NCI-H748 (cell line): ENCODE results near the gene NDUFB6.
A peak's percentile ranks its signal among the peaks of the same experiment; 100 is the strongest.
"Not testable (repeated sequence)": the region's sequence is repeated elsewhere in the genome, so short reads cannot be mapped to it uniquely, and the experiment has no call there.

Experiments
- DNase-seq: peaks from one replicate; lab custom pipeline; 2025; ENCODE audit not compliant: unreplicated experiment; lab: John Stamatoyannopoulos, UW

NDUFB6 gene

DNA sequence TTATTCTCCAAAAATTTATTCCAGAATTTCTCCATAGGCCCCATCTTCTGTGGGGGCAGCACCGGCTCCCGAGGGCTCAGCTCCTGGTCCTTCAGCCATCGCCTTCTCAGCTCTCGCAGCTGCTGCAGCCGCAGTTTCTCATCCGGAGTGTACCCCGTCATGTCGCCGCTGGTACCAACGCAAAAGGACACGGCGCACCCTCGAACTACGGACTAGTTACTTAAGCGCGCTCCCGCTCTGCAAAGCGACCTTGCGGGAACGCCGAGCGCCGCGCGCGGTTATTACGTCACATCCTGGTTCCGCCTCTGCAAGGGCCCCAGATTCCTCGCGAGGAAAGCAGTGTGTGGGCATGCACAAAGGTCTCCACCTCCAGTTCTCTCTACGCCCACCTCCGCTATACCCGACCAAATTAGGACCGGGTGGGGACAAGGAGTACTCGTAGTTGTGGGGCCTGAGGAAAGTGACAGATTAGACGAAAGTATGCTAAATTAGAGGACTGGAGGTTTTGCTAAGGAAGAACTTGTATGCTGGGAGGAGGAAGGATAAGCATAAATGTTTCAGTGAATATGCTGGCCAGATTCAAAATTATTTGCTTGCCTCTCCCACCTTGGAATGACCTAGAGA, at the start of gene NDUFB6:
Gene NDUFB6, minus strand, starts transcription at position 260 of the 624 bp plus-strand sequence. Its CDS starts 99 bp downstream, at position 161.
- DNase-seq = peak; percentile 96

GRCh38 chr9:32618261-32618660, 45.3 kb upstream of the NDUFB6 start:
- no peak for DNase-seq

- DNase-seq = no peak
Measured at GRCh38 chr9:32606811-32607210, 33.9 kb upstream of the NDUFB6 start.

DNA sequence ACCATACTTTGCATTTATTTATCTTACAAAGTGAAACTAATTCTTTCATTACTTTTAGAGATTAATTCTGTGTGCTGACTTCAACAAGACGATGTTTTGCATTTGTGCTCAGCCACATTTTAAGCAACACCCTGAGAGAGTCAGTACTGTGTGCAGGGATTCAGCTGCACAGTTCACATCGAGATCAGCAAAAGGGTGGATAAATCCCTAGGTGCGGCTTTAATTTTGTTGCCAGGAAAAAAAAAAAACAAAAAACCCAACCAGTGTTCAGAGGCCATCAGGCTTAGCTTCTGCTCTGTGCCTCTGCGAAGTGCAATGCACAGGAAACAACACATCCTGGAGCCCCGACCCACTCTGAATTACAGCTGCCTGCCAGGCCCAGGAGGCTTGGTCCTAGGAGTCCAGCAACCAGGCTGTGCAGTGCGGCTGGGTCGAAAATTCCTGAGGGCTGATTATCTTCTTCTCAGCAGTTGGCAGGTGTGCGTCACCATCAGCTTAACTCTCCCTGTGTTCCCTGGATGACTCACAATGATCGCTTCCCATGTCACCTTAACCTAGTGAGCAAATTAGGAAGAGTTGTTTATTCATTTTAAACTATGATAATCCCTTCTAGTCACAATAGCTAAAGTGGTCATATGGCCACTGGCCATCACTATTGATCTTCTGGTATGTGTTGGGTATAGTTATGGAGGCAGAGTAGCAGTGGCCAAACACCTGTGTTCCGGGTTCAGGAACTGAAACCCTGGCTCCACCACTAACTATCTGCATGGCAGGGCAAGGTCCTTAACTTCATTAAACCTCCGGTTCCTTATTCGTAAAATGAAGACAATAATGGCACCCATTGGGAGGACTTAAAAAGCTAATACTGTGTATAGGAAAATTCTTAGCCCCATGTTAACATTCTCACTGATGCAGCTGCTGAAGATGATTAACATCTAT, 31.2 kb upstream of the NDUFB6 start:
- DNase-seq = no peak

- DNase-seq = not testable (repeated sequence)
Measured at GRCh38 chr9:32599021-32599420, 26.1 kb upstream of the NDUFB6 start.

GRCh38 chr9:32596936-32597335, 24.0 kb upstream of the NDUFB6 start:
- no peak for DNase-seq

DNA sequence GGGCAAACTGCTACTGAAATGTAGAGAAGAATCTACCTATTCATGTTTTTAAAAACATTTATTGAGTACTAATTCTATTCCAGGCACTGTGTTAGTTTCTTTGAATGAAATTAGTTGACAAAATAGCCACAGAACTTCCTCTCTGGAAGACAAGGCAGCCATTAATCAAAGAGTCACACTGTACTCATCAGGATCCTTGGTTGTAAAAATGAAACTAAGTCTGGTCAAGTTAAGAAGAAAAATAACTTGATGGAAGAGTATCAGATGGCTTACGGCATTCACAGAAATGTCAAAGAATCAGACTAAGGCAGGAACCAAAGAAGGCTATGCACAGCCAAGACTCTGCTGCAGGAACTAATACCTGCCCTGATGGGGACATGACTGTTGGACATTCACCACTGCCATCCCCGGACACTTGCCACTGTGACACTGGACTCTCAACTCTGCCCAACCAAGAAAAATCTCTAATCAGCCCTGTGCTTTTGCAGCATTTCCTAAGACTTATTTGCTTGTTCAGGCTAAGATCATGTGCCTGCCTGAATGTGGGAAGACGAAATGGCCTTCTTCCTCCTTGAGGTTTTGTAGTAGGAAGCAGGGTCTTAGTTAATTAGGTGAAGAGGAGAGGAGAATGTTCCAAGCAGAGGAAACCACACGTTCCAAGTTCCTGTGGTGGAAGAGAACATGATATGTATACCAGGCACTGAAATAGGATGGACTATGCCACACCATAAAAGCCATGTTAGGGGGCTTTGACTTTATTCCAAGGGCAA, 23.3 kb upstream of the NDUFB6 start:
- no peak for DNase-seq

- no peak for DNase-seq
Measured at GRCh38 chr9:32590898-32591297, 17.9 kb upstream of the NDUFB6 start.

DNA sequence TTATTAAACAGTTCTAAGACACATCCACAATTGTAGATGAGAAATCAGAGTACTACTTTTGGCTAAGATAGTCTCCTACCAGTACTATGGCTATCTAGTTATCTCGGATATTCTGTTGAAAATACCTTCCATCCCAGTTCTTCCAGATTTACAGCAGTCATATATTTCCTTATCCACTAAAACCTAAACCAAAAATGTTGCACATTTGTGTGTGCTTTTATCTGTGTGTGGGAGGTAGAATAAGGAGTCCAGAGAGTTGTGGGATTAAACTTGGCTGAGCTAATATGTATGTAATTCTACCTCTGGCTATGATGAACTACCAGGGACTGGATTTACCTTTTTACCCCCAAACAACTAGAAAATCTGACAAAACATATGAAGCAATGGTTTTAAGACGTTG, 17.5 kb upstream of the NDUFB6 start:
- DNase-seq = no peak

DNA sequence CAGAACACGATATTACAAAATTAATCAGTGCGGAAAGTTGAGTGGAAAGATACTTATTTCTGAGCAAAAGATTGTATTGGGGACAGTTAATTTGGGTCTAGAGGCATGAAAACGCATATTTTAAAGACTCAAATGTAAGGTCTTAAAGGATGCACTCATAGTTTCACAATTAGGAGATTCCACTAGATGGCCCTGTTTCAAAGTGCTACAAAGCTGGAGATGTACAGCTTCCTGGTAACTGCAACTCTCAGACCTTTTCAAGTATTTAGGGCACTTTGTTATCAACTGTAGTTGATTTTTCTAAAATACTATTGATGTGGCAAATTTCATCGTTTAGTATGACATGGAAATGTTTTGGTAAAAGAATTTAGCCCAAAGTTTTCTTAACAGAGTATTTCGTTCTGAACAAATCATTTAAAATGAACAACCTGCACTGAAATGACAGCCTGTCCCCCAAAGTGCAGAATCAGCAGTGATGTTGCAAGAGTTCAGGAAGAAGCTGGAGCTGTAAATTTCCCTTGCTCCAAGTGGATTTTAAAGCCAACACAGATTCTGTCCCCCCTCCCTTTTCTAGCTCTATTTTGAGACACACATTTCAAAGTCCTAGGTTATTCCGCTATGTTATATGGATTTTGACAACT, 16.2 kb upstream of the NDUFB6 start:
- peak; percentile 49 for DNase-seq

GRCh38 chr9:32587901-32588300, 14.9 kb upstream of the NDUFB6 start:
- DNase-seq = no peak

- DNase-seq = no peak
Measured at GRCh38 chr9:32584784-32585183, 11.8 kb upstream of the NDUFB6 start.

- DNase-seq = peak; percentile 67
Measured at GRCh38 chr9:32581512-32582143, 8.7 kb upstream of the NDUFB6 start.

GRCh38 chr9:32580631-32581300, 7.8 kb upstream of the NDUFB6 start:
- DNase-seq = no peak

- peak; percentile 55 for DNase-seq
Measured at GRCh38 chr9:32579706-32580331, 6.9 kb upstream of the NDUFB6 start.

DNA sequence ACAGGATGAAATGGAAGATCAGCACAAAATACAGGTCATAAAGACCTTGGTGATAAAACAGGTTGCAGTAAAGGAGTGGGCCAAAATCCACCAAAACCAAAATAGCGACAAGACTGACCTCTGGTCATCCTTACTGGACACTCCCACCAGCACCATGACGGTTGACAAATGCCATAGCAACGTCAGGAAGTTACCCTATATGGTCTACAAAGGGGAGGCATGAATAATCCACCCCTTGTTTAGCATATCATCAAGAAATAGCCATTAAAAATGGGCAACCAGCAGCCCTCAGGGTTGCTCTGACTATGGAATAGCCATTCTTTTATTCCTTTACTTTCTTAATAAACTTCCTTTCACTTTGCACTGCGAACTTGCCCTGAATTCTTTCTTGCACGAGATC, 6.0 kb upstream of the NDUFB6 start:
- DNase-seq = no peak

- no peak for DNase-seq
Measured at GRCh38 chr9:32577316-32577715, 4.4 kb upstream of the NDUFB6 start.

- DNase-seq = no peak
Measured at GRCh38 chr9:32574858-32575257, 1.9 kb upstream of the NDUFB6 start.

DNA sequence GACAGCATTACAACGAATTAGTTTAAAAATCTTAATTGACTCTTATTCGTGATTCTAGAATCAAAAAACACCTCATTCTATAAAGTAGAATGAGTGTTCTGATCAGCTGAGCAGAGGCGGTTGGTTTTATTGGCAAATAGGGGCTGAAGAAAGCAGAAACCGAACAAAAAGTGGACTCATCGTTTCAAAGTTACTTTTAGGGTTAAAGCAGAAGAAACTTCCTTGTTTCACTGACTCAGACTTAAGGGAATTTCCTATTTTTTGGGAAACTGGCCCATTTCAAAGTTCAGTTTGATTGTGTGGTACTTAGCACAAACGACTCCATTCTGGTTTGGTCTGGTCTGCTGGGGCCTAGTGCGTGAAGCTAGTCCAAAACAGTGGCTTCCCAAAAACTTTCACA, 862 bp upstream of the NDUFB6 start:
- DNase-seq = no peak
